Smooth muscle cell (in vitro differentiated cells): ENCODE measurements around the gene DCC. TPM values are rescaled to one million over a fixed set of nuclear protein-coding genes. Genes with fewer than 3 reads are reported as not detected.

Experiments used
- DNase-seq: peaks from one replicate; lab custom pipeline; 2025; ENCODE audit not compliant: unreplicated experiment; lab: John Stamatoyannopoulos, UW
- H2AFZ ChIP-seq: fragments of 200-600 bp; sonication (generic); 2 replicates; pipeline ENCODE4 v1.6.0; 2016; ENCODE audit warnings: antibody characterized with exemption, low read depth, mild to moderate bottlenecking
- H3F3A ChIP-seq: fragments of 200-600 bp; sonication (generic); 2 replicates; pipeline ENCODE4 v1.6.0; 2017; ENCODE audit warnings: antibody characterized with exemption, low read depth
- H3K27ac ChIP-seq: fragments of 200-600 bp; sonication (generic); 2 replicates; pipeline ENCODE4 v1.5.1; 2016; ENCODE audit warnings: low read depth, mild to moderate bottlenecking
- H3K27me3 ChIP-seq: fragments of 200-600 bp; sonication (generic); 2 replicates; pipeline ENCODE4 v1.6.1; 2016; ENCODE audit warnings: low read depth, mild to moderate bottlenecking
- H3K36me3 ChIP-seq: fragments of 200-600 bp; sonication (generic); 2 replicates; pipeline ENCODE4 v1.5.1; 2016; ENCODE audit warnings: low read depth
- H3K4me1 ChIP-seq: fragments of 200-600 bp; sonication (generic); 2 replicates; pipeline ENCODE4 v1.5.1; 2016; ENCODE audit warnings: low read depth
- H3K4me2 ChIP-seq: fragments of 200-600 bp; sonication (generic); 2 replicates; pipeline ENCODE4 v1.6.0; 2016; ENCODE audit warnings: mild to moderate bottlenecking
- H3K4me3 ChIP-seq: fragments of 200-600 bp; sonication (generic); 2 replicates; pipeline ENCODE4 v1.5.1; 2016; ENCODE audit warnings: mild to moderate bottlenecking
- H3K79me2 ChIP-seq: fragments of 200-600 bp; sonication (generic); 2 replicates; pipeline ENCODE4 v1.6.0; 2016; ENCODE audit warnings: low read depth, mild to moderate bottlenecking
- H3K9ac ChIP-seq: fragments of 200-600 bp; sonication (generic); 2 replicates; pipeline ENCODE4 v1.6.0; 2016; ENCODE audit warnings: low read depth
- H3K9me3 ChIP-seq: fragments of 200-600 bp; sonication (generic); replicated peaks from 2 replicates; pipeline ENCODE4 v1.5.1; 2016; ENCODE audit warnings: low read depth
- H4K20me1 ChIP-seq: fragments of 200-600 bp; sonication (generic); 2 replicates; pipeline ENCODE4 v1.6.0; 2016; ENCODE audit warnings: low read depth
- CTCF ChIP-seq: fragments of 200-600 bp; sonication (generic); IDR thresholded peaks from 2 replicates; pipeline ENCODE4 v1.5.1; 2017; ENCODE audit warnings: borderline replicate concordance, mild to moderate bottlenecking, antibody characterized with exemption; ENCODE audit not compliant: insufficient read depth, poor library complexity, severe bottlenecking
- WGBS: methylation state at CpG from one replicate; pipeline ENCODE4 v1.1.7; 2016; ENCODE audit warnings: low lambda C conversion rate; 5-methylcytosine and 5-hydroxymethylcytosine counted together
- polyA plus RNA-seq: library from polyadenylated mRNA; unstranded; fragments of >200 nt; fragmentation: Nextera tagmentation; extraction: Ambion mirVana; gene quantifications from 2 replicates; pipeline ENCODE4 v1.2.1, GENCODE V29; 2016
- total RNA-seq: library from RNA; depleted of rRNA; stranded (reverse); fragments of >200 nt; gene quantifications from 2 replicates; pipeline ENCODE4 v1.2.3, GENCODE V29; 2014

Gene DCC
- total and polyA plus RNA-seq, 2 experiments from 2014 or later, result not detected

- DNase-seq, result no peak
- Histone ChIP-seq H3K27ac (no peak overlapping the region), H4K20me1 (no peaks in the 10 kb centered on the region), H3K79me2 (no peaks in the 10 kb centered on the region), H3K27me3 (no peaks in the 10 kb centered on the region), H3K36me3 (no peaks in the 10 kb centered on the region), H3K9me3 (no peaks in the 10 kb centered on the region), H3F3A (no peaks in the 10 kb centered on the region), H3K9ac (no peak overlapping the region), H3K4me1 (no peaks in the 10 kb centered on the region), H2AFZ (no peak overlapping the region), H3K4me2 (no peak overlapping the region), H3K4me3 (no peak overlapping the region)
- no peak for TF ChIP-seq CTCF
- 81% methylated on average over 3 of the region's 3 CpGs for WGBS
These were observed 700.3 kb downstream of the DCC start for GRCh38 chr18:53040286-53040685.

- Histone ChIP-seq H3K4me1 (no peaks in the 10 kb centered on the region), H3K4me2 (no peak overlapping the region), H3K9me3 (no peaks in the 10 kb centered on the region), H2AFZ (no peak overlapping the region), H4K20me1 (no peaks in the 10 kb centered on the region), H3K4me3 (no peak overlapping the region), H3K27ac (no peak overlapping the region), H3K79me2 (no peaks in the 10 kb centered on the region), H3K27me3 (no peaks in the 10 kb centered on the region), H3K9ac (no peak overlapping the region), H3F3A (no peaks in the 10 kb centered on the region), H3K36me3 (no peaks in the 10 kb centered on the region)
- no peak for DNase-seq
- 82% methylated on average over 6 of the region's 6 CpGs for WGBS
- TF ChIP-seq CTCF, result no peak
These were observed 716.1 kb downstream of the DCC start for GRCh38 chr18:53056064-53056463.

GRCh38 chr18:53070788-53071187, 730.8 kb downstream of the DCC start:
- TF ChIP-seq CTCF, result no peak
- no peaks in the 10 kb centered on the region for H3F3A ChIP-seq
- DNase-seq, result no peak
- H3K4me2 ChIP-seq, result no peak overlapping the region
- no peaks in the 10 kb centered on the region for H3K4me1 ChIP-seq
- H3K9ac ChIP-seq, result no peak overlapping the region
- no peaks in the 10 kb centered on the region for H3K36me3 ChIP-seq
- no peaks in the 10 kb centered on the region for H4K20me1 ChIP-seq
- no peaks in the 10 kb centered on the region for H3K27me3 ChIP-seq
- no peaks in the 10 kb centered on the region for H3K9me3 ChIP-seq
- no peak overlapping the region for H3K4me3 ChIP-seq
- H2AFZ ChIP-seq, result no peak overlapping the region
- WGBS, result 86% methylated on average over 6 of the region's 6 CpGs
- no peak overlapping the region for H3K27ac ChIP-seq
- no peaks in the 10 kb centered on the region for H3K79me2 ChIP-seq

GRCh38 chr18:53080687-53081086, 740.7 kb downstream of the DCC start:
- no peaks in the 10 kb centered on the region for H3K79me2 ChIP-seq
- no peaks in the 10 kb centered on the region for H3F3A ChIP-seq
- no peaks in the 10 kb centered on the region for H3K36me3 ChIP-seq
- no peak overlapping the region for H2AFZ ChIP-seq
- H3K27me3 ChIP-seq, result no peaks in the 10 kb centered on the region
- no peaks in the 10 kb centered on the region for H3K4me1 ChIP-seq
- no peaks in the 10 kb centered on the region for H3K9me3 ChIP-seq
- no peak overlapping the region for H3K4me2 ChIP-seq
- 73% methylated on average over 2 of the region's 2 CpGs for WGBS
- no peak for DNase-seq
- no peaks in the 10 kb centered on the region for H4K20me1 ChIP-seq
- no peak for TF ChIP-seq CTCF
- H3K27ac ChIP-seq, result no peak overlapping the region
- no peak overlapping the region for H3K4me3 ChIP-seq
- no peak overlapping the region for H3K9ac ChIP-seq
